HG03558 (cell line): Measurements from ENCODE around the gene TMEM171.

Experiments
- ATAC-seq: cut with Tn5 transposase; IDR thresholded peaks from one replicate; pipeline ENCODE4 v1.9.1; 2021; ENCODE audit warnings: moderate number of reproducible peaks; ENCODE audit not compliant: unreplicated experiment; ENCODE audit errors: extremely low read depth

Gene TMEM171, protein sequence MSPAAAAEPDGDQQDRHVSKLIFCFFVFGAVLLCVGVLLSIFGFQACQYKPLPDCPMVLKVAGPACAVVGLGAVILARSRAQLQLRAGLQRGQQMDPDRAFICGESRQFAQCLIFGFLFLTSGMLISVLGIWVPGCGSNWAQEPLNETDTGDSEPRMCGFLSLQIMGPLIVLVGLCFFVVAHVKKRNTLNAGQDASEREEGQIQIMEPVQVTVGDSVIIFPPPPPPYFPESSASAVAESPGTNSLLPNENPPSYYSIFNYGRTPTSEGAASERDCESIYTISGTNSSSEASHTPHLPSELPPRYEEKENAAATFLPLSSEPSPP

DNA sequence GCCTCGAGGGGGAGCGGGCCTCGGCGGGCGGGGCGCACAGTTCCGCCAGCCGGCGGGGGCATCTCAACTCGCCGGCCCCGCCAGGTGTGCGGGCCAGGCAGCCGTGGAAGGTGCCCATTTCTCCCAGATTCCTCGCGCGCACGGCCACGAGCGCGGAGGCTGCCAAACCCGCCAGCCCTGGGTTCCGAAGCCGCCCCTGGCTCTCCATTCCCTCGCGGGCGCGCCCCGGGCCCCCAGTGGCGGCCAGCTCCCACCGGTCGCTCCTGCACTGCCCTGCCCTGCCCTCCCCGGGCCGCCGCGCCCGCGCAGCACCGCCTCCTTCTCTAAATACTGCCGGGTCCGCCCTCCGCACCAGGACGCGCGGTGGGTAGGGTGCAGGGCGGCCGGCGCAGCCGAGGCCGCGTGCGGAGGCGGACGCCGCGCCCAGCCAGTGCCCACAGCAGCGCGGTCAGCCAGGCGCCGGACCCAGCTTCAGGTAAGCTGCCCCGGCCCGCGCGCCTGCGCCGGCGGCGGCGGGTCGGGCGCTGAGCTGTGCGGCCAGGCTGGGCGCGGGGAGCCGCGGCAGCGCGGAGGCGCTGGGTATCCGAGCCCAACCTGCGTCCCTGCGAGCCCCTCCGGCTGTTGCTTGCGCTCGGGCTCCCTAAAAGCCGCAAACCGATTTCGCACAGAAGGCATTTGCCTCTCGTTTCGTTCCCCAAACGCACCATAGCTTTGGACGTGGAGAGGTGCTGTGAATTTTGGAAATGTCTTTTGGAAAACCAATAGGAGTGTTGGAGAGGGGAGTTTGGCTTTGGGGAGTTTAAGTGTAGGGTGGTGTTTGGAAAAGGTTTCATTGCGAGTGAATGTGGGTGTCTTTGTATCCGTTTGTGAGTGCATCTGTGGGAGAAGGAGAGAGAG is at the start of gene TMEM171:
TMEM171 (plus strand) TSS at position 354 of the 897 bp plus-strand sequence. CDS start 2,799 bp downstream, outside the sequence.
- ATAC-seq: no peak

DNA sequence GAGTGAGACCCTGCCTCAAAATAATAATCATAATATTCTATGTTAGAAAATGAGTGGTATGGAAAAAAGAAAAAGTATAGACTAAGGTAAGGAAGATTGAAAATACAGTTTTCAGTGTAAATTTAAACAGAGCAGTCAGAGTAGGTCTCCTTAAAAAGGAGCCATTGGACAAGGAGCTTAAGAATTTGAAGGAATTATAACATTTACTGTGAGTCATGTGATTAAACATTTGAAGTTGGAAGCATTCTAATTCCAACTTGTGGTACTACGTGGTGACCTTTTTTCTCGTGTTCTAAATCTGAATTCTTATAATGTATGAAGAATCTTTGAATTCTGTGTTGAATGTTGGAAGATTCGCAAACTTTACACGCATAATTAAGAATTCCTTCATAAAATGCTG is 39.3 kb upstream of the TMEM171 start:
- ATAC-seq: no peak

DNA sequence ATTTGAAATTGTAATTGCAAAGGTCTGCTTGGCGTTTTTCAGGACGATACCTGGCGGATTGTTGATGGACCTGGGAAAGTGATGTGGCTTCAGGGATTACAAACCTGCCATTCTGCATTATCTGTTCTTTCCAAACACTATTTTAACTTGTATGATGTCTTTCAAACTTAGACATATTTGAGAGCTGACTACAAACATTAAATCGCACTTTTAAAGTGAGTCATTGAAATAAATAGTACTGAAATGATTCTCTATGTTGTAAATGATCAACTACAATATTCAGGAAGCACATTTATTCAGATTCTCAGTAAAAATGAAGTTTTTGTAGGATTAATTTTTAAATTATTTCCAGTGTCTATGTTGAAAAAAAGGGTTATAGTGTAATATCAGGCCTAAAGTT is 32.3 kb upstream of the TMEM171 start:
- no peak for ATAC-seq

DNA sequence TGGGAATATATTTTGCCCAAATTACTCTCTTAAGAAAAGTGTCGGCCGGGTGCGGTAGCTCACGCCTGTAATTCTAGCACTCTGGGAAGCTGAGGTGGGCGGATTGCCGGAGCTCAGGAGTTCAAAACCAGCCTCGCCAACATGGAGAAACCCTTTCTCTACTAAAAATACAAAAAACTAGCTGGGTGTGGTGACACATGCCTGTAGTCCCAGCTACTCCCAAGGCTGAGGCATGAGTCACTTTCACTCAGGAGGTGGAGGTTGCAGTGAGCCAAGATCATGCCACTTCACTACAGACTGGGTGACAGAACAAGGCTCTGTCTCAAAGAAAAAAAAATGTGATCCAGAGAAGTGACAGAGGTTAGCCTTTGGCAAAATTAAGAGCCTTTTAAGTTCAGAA is 26.4 kb upstream of the TMEM171 start:
- ATAC-seq: no peak

DNA sequence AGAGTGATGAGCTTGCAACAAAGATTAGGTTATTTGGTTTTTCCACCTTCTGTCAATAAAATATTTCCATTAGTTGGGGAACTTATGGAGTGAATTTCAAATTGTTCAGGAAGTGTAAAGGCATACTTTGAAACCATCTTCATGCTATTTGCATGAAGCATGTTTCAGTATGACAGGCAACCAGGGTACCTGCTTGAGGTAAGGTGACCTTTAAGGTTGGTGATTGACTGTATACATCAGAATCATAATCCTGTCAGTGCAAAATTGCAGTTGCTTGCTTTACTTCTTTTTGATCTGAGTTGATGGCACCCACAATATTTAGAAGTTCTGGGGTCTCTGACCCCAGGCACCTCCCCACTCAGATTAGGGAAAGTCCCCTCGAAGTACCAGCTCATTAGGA is 26.0 kb upstream of the TMEM171 start:
- no peak for ATAC-seq

DNA sequence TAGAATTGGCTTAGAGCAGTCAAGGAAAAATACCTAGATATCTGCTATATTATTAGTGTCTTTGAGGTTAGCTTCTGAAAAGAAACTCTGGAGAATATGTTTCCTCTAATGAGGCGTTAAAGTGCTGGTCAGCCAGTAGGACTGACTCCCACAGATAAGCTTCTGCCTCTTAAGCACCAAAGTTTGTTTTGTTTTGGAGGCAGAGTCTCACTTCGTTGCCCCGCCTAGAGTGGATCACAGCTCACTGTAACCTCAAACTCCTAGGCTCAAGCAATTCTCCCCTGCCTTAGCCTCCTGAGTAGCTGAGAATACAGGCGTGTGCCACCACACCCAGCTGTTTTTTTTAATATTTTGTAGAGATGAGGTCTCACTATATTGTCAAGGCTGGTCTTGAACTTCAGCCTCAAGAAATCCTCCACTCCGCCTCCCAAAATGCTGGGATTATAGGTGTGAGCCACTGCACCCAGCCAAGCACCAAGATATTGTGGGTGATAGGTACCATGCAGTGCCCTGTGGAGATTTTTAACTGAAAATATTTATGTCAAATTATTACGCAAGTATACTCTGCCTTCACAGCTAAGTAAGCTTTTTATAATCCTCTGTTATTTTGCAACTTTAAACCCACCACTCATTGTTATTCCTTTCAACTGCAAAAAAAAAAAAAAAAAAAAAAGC is 24.7 kb upstream of the TMEM171 start:
- ATAC-seq: no peak

DNA sequence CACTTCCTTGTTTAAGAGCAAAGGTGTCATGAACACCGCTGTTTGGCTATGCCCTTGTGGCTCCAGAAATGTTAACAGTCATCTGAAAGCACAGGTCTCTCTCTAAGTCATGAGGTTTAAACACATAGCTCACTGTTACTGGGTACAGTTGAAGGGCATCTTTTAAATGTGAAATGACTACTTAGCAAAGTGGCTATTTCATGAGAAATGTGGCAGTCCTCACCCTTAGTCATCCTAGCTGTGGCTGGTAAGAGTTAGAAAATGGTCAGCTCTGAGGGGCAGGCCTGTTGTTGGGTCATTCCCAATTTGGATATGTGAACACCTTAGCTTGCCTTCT is 24.2 kb upstream of the TMEM171 start:
- no peak for ATAC-seq

DNA sequence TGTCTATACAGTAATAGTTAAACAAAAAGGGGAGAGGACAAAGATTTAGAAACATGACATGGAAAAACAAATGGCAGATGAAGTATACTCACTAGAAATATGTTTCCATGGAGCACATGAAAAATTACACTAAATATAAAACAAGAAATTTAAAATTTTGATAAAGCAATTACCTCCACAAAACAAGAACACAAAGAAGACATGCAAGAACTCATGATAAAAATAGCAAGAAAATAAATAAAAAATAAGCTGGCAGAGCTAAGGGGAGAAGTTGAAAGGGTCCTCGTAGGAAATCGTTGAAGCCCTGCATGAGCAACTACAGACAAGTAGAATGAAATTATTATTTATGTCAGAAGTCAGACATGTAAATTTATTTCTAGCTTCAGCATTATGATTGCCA is 22.6 kb upstream of the TMEM171 start:
- no peak for ATAC-seq

DNA sequence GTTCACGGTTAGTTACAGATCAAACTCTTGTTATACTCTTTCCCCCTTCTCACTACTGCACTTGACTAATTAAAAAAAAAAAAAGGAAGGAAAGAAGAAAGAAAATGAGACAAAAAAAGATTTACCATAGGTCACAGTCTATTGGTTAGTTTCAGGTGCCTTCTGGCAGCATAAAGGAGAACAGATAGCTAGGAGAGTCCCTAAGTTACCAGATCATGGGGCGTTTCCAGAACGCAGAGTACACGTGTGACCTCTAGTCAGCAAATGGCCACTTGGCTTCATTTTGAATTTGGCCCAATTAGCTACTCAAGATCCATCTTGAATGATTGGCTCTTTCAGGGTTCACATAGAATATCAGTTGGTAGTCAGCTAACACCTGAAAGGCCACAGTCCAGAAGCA is 20.3 kb upstream of the TMEM171 start:
- no peak for ATAC-seq

DNA sequence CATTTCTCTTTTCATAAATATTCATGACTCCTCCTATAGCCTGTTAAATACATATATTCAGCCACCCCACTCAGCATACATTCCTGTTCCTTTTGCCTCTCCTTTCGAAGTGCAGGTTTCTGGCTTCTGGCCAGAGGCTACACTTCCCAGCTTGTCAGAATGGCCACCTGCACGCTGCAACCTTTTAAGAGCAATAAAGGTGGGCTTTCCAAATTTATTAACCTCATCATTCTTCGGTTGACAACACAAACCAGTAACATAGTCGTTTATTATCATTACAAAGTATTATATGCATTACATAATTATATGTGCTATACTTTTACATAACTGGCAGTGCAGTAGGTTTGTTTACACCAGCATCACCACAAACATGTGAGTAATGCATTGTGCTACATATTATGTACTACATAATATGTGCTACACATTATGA is 16.5 kb upstream of the TMEM171 start:
- ATAC-seq: no peak

DNA sequence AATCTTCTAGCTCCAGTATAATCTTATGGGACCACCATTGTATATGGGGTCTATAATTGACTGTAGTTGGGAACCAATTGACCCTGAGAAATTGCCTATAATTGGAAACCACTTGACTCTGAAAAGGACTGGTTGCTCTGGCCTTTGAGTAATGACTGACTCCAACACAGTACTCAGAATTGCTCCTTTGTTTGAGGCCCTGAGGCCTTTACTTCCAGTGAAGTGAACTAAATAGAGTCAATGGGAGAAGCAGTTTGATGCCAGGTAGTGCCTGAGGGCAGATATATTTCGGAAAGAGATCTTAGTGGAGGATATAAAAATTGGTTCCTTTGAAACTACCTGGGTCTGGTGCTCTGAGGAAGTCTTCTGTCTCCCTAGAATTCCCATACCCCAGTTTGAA is 16.0 kb upstream of the TMEM171 start:
- ATAC-seq: no peak

DNA sequence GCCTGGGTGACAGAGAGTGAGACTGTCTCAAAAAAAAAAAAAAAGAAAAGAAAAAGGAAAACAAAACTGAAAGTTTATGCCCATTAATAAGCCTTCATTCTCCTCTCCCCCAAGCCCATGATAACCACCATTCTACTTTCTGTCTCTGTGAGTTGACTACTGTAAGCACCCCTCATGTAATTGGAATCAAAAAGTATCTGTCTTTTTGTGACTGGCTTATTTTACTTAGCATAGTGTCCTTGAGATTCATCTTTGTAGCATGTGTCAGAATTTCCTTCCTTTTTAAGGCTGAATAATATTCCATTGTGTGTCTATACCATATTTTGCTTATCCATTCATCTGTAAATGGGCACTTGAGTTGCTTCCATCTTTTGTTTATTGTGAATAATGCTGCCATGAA is 14.0 kb upstream of the TMEM171 start:
- no peak for ATAC-seq

DNA sequence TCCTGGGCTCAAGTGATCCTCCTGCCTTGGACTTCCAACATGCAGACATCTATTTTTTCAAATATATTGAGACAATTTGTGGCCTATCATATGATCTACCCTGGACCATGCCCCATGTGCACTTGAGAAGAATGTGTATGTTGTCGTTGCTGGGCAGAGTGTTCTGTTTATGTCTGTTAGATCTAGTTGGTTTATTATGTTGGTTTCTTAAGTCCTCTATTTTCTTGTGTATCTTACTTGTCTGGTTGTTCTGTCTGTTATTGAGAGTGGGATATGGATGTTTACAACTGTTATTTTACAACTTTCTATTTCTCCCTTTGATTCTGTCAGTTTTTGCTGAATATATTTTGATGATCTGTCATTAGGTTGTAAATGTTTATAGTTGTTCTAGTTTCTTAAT is 10.2 kb upstream of the TMEM171 start:
- ATAC-seq: no peak

DNA sequence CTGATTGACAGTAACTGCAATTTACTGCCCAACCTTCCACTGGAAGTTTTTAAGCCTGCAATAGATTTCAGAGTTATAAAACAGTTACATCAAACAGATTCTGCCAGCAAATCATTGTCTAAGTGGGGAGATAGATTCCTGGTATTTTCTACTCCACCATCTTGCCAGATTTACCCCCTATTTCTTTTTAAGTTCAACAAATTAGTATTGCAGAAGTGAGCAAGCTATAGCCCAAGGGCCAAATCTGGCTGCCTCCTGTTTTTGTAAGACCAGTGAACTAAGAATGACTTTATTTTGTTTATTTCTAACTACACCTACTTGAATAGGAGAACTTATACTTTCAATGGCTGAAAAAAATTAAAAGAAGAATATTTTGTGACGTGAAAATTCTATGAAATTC is 8.8 kb upstream of the TMEM171 start:
- ATAC-seq: no peak

DNA sequence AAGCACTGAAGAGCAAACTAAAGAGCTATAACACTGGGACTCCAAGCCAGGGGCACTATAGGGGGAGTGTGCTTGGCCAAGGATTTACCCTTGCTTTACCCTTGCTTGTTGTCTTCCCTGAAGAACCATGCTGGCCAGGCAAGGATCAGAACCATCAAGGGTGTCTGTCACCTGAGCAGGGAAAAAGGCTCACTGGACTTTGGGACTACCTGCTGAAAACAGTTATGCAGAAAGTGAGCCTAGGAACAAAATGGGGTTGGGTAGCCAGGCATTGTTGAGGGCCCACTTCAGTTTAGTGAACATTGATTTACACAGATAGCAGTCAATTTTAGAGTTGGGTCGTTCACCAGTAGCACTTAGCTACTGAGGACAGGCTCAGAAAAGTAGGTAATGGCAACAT is 8.0 kb upstream of the TMEM171 start:
- ATAC-seq: no peak

DNA sequence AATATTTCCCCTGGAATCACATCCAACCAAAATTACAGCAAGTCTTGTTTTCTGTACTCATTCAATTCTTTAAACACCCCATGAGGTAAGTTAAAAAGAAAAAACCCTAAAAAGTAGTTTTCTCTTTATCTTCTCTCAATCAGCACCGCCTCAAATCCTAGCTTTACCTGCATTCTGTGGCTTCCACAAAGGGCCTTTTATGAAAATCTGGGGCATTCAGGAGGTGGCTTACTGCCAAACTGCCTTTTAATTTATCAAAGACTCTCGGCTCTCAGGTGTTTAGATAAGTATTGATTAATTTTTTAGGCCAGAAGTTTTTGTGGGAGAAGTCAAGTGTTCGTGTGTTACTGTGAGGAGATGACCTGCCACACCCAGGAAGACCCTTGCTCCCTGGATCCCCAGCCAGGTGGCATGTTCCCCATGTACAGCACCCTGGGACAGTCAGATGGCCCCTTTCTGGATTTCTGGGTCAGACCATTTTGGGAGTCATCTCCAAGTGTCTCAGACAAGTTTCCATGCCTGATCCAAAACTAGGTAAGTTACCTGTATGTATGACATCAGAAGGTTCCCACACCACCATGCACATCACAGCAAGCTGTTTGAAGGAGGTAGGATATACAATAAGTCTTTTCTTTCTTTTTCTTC is 6.2 kb upstream of the TMEM171 start:
- no peak for ATAC-seq

DNA sequence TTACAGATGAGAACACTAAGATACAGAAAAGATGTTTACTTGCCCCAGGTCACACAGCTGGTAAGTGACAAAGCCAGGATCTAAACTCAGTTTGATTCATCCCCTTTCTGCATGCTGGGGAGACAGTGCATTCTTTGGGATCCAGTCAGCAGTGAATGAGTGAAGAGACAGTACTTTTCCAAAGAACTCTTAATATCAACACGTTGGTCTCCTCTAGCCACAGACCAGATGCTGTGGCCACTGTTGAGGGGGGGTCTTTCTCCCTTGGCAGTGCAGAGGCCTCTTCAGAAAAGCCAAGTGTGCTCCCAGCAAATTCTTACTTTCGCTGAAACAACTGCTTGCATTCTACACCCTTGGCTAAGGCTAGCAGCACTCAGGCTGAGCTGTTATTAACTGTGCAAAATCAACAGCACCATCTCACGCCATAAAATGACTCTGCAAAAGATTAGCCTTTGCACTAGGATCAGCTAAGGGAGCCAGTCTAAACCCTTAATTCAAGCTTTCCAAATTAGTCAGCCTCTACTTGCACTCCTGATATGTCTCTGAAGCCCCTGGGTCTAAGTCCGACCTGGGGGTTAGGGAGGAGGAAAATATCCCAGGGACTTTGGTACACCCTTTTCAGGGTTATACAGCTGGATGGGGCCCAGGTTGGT is 4.8 kb upstream of the TMEM171 start:
- ATAC-seq: no peak

DNA sequence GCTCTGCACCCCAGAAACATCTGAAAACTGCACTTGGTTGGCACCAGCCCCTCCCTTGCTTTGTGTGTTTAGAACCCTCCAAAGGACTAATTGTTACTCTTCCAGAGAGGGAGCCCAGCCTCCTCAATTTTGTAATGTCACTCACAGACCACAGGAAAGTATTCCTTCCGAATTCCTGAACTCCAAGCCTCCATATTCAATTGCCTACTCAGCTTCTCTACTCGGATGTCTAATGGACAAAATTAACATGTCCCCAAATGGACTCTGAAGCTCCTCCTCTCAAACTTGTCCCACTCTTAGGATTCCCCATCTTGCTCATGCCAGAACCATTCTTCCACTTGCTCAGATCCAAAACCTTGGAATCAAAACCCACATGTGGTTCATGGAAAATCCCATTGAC is 3.9 kb upstream of the TMEM171 start:
- ATAC-seq: no peak

DNA sequence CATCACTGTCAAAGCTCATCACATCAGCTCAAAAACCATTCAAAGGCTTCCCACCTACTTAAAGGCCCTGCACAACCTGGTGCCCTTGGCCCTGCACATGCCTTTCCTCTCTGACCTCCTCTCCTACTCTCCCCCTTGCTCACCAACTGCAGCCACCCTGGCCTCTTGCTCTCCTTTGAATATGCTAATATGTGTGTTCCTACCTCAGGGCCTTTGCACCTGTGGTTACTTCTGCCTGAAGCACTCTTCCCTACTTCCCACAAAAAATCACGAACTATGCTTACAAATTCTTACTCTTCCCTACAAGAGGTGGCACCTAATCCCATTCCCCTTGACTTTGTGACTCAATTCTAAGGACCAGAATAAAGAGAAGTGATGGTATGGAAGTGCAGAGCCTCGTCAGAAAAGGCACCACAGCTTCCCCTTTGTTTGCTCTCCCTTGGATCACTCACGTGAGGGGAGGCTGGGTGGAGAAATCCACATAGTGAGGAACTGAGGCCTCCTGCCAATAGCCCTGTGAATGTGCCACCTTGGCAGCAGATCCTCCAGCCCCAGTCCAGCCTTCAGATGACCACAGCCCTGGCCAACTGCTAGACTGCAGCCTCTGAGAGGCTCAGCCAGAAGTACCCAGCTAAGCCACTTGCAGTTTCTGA is 3.2 kb upstream of the TMEM171 start:
- no peak for ATAC-seq
